GM12801 (cell line): Measurements from ENCODE around the gene CACFD1.

Experiments
- CTCF ChIP-seq: IDR thresholded peaks from one replicate; pipeline ENCODE4 v1.5.1; 2011; ENCODE audit warnings: control low read depth; ENCODE audit not compliant: insufficient read length; ENCODE audit errors: extremely low read depth

Gene CACFD1

GRCh38 chr9:133499892-133500270 is 40.1 kb downstream of the CACFD1 start:
- TF ChIP-seq CTCF, result no peak

- TF ChIP-seq CTCF, result no peak
Observed at GRCh38 chr9:133502112-133502511, 42.3 kb downstream of the CACFD1 start.

- TF ChIP-seq CTCF, result no peak
Observed at GRCh38 chr9:133505186-133505830, 45.5 kb downstream of the CACFD1 start.

GRCh38 chr9:133505901-133506652 is 46.3 kb downstream of the CACFD1 start:
- TF ChIP-seq CTCF, result no peak

GRCh38 chr9:133506653-133507038 is 46.9 kb downstream of the CACFD1 start:
- TF ChIP-seq CTCF, result no peak

GRCh38 chr9:133507246-133507965 is 47.6 kb downstream of the CACFD1 start:
- no peak for TF ChIP-seq CTCF

GRCh38 chr9:133508046-133508445 is 48.3 kb downstream of the CACFD1 start:
- no peak for TF ChIP-seq CTCF
